ENCODE measurements around the gene TMEM97.
"Not testable (repeated sequence)": the region's sequence is repeated elsewhere in the genome, so short reads cannot be mapped to it uniquely, and the experiment has no call there.

TMEM97 gene

DNA sequence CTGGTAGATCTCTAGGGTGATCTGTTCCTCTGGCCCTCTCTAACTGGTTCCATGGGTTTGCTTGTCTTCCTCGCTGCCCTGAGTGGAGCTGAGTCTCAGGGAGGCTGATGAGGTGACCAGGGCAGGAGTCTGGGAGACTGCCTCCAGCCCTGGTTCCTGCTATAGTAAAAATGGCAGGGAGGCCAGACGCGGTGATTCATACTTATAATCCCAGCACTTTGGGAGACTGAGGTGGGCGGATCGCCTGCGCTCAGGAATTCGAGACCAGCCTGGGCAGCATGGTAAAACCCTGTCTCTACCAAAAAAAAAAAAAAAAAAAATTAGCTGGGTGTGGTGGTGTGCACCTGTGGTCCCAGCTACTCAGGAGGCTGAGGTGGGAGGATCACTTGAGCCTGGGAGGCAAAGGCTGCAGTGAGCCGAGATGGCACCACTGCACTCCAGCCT, 19.8 kb downstream of the TMEM97 start:
- not testable (repeated sequence) for DNase-seq

DNA sequence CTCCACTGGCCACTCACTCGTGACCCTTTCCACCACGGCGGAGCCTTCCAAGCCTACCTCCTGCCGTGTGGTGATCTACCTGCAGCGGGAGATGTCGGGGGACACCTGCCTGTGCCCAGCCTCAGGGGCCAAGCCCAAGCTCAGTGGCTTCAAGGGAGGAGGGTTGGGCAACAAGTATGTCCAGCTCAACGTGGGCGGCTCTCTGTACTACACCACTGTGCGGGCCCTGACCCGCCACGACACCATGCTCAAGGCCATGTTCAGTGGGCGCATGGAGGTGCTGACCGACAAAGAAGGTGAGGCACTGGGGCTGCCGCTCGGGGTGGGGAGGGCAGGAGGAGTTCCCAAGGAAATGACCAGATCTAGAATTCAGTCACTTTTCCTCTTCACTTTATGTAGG, 20.4 kb downstream of the TMEM97 start:
- DNase-seq = no peak

DNA sequence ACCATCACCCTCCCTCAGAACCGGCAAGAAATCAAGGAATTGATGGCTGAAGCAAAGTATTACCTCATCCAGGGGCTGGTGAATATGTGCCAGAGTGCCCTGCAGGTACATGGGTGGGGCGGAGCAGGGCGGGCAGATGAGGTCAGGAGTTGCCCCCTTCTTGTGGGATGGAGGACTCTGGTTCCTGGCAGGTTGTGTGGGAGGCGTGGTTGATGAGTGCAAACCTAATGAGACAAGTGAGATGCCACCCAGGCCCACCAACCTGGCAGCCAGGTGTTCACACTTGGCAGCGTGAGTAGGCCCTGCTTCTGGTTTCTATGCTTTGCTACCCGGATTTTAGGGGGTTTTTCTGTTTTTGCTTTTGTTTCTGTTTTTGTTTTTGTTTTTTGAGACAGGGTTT, 21.4 kb downstream of the TMEM97 start:
- no peak for DNase-seq

DNA sequence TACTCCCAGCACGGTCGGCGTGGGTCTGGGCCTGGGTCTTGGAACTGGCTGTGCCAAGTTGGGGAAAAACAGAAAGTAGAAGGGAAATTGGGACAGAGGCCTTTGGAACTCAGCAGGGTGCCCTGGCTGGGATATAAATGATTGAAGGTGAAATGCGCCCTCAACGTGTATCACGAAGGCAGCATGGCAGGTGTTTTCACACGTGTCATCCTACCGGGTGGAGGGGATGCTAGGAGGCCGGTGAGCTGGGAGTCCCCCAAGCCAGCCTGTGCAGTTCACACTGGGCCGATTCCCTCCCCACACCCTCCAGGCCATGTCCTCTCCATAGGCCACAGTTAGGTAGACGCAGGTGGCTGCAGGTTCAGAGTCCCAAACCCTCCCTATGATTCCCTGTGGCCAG, 22.5 kb downstream of the TMEM97 start:
- DNase-seq = no peak

DNA sequence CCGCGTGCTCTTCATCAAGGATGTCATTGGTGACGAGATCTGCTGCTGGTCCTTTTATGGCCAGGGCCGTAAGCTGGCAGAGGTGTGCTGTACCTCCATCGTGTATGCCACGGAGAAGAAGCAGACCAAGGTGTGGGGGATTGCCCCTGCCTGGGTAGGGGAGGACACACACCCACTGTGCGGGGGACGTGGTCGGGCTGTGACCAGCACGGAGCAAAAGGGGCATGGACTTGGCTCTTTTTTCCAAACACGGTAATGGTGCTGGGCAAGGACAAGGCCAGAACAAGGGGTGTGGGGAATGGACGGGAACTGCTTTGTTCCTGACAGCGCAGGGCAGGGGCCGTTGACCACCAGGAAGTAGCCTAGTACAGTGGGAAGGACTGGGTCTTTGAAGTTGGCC, 23.3 kb downstream of the TMEM97 start:
- no peak for DNase-seq

DNA sequence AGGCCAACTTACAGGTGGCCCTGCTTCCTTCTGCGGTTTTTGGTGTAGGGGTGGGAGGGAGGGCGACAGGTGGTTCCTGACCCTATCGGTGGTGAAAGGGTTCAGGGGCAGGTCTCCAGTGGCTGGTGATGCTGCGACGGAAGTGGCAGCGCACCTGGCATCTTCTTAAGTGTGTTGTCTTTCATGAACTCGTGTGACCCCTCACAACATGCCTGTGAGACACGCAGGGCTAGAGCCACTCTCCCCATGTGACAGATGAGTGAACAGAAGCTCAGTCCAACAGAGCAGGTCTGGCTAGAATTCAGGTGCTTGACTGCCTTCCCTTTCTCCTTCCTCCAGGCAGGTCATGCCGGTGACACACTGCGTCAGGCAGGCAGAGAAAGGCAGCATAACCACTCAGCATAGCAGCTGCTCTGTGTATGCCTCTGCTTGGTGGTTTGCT, 24.5 kb downstream of the TMEM97 start:
- no peak for DNase-seq

DNA sequence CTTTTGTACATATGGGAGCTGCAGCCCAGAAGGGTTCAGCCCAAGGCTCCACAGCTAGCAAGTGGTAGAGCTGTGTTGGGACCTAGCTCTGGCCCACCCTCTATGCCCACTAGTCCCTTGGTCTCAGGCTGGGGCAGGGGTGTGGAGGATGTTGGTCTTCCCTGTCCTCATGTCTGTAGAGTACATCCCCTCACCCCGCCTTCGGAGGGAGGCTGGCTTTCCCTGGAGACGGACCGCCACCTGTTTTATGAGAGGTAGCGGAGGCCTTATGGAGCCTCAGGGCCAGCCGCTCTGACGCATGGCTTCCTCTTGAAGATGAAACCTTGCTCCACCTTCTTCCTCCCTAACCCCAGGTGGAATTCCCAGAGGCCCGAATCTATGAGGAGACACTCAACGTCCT, 25.0 kb downstream of the TMEM97 start:
- no peak for DNase-seq

DNA sequence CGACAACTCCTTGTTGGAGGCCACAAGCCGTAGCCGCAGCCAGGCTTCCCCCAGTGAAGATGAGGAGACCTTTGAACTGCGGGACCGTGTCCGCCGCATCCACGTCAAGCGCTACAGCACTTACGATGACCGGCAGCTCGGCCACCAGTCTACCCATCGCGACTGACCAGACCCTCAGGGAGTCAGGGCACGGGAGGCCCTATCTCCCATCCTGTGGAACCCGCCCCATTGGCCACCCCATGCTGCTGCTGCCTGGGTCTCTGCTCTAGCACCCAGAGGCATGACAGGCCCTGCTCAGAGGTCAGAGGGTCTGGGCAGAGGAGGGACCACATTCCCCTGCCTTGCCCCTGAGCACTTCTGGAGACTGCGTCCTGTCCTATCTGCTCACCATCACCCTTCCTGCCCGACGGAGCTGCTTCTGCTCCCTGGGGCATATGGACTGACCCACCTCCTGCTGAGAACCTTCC, 25.5 kb downstream of the TMEM97 start:
- no peak for DNase-seq

DNA sequence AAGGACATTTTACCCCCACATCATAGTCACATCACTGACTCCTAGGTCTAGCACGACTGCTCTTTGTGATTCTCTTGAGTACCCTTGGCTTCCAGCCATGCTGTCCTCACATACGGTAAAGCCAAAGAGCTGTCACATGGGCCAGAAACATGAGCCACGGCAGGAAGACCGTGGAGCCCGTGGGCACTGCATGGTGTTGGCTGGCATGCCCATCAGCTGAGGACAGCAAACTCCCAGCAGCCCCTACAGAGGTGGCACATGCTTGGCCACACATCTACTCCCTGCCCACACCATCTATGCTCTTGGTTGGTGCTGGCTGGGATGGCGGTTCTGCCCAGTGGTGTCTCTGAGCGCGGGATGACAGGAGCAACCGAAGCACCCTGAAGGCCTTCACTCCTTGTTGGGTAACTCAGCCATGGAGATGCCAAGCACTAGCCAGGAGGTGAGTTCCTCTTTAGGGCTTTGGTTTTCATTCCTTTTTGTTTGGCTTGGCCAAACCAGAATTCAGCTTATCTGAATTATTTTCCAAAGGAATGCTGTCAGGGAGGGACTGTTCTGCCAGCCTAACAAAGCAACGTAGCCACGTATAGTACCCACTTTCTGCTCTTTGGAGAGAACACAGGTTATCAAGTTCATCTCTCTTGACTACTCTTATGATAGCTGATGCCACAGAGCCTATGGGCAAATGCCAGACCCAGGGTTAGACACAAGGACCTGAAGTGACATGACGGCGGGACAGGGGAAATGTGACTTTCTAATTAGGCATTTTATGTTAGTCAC, 26.6 kb downstream of the TMEM97 start:
- DNase-seq = no peak

DNA sequence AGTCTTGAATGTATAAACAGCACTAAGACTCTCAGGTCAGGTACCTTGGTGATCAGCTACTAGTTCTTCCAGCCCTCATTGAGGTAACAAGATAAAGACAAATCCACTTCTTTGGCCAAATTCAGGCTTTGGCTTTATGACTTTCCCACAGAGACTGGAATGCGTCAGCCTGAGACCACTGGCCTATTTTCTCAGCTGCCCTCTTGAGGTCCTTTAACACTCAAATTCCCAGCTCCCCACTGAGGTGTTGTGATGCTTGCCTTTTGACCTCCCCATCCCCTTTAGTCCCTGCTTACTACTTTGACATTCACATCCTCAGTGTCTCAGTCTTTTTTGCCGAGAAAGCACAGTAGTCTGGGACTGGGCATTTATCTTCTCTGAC, 27.2 kb downstream of the TMEM97 start:
- DNase-seq = no peak

DNA sequence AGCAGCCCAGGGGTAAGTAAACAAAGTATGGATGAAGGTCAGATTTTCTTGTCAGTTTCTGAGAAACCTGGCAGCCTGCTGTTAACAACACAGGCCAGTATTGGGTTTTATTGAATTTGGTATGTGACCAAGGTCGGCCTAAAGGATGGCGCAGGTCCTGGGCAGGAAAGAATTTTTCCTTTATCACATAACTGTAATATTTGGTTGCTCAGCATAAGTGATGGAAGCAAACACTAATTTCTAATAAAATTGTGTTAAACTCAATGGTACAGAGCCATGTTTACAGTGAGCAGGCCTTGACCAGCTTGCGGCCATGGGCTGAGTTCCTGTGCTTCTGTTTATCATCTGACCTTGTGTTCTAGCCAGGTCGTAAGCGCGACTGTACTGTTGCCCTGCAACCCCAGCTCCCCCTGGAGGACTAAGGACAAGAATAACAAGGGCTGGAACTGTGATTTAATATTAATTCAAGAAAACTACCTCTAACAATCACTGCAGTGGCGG, 27.8 kb downstream of the TMEM97 start:
- no peak for DNase-seq

DNA sequence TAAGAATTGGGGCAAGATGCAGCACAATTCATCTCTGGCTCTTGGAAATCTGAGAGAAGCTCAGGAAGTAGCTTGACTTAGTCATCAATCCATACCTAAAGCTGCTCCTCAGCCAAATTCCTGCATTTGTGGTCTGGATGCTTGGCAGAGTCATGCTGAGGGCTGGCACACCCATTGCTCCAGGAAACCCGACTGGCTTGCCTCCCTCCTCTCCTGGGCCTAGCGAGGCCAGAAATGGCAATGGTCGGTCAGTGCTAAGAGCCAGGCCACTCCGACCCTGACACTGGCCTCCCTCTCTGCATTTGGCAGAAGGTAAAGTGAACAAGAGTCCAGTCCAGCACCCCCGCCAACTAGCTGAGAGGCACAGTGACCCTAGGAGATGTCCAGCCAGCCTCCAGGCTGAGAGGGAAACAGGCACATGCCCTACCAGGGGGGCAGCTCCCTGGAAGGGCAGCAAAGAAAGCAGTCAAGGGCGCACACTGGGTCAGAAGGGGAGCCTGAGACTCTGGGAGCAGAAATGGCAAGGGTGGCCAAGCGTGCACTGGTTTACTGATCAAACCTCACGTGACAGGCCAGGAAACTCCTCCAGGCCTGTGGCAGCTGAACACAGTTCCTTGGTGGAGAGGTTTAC, 28.4 kb downstream of the TMEM97 start:
- no peak for DNase-seq

DNA sequence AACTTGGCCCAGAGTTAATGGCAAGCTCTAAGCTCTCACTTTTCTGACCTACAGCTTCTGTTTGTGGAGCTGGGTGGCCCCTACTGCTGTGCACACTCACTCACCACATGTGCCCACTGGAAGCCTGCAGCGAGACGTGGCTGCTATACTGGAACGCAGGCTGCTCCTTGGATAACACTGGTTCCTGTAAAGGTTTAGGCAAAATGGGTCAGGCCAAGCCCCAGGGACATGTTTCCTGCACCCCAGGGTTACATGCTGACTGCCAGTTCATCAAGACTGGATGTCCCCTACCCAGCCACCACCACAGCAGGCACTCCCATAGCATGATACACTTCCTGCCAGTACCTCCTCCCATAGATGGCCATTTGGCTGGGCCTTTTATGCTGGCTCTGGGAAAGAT, 30.0 kb downstream of the TMEM97 start:
- no peak for DNase-seq

DNA sequence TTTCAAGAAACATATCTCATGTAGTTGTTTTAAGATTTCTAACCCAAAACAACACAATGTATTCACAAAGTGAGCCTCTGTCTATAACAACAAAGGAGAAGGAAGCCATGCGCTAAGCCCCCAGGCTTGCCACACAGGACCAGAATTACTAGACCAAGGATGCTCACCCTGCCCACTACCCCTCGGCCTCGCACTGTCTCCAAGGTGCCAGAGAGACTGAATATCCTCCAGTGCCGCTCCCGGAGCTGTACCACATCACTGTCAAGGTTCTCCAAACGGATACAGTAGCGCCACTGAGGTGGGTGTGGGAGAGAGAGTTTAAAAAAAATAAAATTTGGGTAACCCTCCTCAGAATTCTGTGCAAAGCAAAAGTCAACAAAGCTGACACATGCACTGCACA, 31.3 kb downstream of the TMEM97 start:
- no peak for DNase-seq

DNA sequence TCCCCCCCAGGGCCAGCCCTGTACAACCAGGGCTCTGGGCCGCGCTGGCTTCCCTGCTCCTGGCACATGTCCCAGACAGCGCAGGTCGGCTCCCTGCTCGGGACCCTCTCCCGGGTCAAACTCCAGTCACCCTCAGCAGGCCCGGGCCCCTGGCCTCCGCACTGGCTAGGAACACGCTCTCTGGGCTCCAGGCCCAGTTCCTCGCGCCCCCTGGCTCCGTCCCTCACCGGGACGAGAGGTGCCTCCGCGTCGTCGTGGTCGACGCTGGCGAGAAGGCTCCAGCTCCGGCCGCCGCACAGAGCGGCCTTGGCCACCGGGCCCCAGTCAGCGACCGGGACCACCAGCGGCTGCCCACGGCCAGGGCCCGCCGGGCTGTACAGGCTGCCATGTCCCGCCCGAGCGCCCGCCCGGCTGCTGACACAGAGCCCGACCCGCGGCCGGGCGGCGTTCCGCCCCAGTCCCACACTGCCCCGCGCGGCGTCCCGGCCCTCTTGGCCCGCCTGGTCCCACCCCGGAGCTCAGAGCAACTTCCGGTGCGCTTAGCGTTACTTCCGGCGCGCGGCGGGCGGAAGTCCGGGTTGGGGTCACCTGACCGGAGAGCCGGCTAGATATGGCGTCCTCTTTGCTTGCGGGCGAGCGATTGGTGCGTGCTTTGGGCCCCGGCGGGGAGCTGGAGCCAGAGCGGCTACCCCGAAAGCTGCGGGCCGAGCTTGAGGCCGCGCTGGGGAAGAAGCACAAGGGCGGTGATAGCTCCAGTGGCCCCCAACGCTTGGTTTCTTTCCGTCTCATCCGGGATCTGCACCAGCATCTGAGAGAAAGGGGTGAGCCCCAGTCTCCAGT, 38.3 kb downstream of the TMEM97 start, which contains the start of gene POLDIP2:
Gene POLDIP2, minus strand, starts transcription at position 467 of the 840 bp plus-strand sequence. Its CDS starts 79 bp downstream, at position 388.
- DNase-seq = peak; percentile 85 to 92

DNA sequence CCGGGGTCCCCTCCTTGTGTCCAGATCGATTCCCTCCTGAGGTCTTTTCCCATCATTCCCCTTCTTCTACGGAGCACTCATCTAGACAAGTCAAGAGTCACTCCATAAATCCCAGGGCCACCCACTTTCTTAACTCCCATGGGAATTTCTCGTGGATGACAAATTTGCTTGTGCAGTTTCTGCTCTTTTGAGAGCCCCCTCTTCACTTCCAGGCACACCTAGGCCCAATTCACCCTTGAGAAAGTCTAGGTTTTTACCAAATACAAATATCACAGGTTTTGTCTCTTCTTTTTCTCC, 38.8 kb downstream of the TMEM97 start:
- DNase-seq = peak in 1 of 2 experiments; percentile 7

DNA sequence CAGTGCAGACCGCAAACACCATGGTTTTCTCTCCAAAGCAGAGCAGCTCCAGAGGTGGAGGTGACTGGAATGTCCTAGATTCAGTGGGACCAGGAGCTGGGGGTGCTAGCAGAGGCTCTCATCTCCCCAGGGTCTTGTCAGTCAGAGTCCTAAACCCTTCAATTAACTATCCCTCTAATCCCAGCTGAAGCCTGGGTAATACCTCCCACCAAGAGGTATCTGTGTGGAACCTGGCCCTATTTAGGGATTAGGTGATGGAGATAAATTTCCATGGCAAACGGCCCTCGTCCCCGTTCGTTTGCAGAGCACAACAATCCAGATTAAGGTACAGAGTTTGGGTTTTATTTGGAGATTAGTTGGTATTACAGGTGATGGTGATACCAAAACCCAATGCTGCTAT, 44.2 kb downstream of the TMEM97 start:
- DNase-seq = no peak

DNA sequence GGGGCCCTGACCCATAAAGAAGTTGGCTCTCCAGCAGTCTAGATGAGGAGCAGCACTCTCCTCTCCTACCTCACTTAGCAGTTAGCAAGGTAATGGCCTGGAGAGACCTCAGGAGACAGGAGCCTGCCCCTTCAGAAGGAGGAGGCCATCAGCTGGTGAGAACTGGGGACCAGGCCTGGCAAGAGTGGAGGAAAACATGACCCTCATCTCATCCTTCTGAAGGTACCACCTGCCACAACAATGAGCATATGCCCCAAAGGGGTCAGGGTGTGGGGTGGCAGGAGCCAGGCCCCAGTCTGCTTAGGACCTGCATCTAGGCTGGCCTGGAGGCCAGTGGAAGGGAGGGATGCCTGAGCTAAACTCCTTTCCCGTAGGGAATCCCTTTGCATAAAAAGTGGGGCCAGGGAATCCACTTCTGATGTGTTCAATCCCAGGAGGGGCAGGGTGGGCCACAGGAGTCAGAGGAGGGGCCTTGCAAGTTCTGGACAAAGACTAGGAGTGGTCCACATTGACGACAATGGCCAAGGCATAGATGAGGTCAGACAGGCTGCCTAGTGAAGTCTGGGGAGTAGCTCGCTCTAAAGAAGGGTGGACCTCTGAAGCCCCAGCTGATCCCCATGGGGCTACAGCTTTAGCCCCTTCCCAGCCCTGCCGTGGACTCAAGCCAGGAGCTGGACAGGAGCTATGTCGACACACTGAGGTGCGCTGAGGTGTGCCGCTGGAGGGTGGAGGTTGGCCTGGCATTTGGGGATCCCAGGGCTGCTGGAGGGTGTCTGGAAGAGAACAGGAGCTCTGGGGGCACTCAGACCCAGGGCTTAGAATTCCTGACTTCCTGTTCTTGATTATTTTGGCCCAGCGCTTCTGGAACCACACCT, 45.0 kb downstream of the TMEM97 start:
- DNase-seq = no peak

DNA sequence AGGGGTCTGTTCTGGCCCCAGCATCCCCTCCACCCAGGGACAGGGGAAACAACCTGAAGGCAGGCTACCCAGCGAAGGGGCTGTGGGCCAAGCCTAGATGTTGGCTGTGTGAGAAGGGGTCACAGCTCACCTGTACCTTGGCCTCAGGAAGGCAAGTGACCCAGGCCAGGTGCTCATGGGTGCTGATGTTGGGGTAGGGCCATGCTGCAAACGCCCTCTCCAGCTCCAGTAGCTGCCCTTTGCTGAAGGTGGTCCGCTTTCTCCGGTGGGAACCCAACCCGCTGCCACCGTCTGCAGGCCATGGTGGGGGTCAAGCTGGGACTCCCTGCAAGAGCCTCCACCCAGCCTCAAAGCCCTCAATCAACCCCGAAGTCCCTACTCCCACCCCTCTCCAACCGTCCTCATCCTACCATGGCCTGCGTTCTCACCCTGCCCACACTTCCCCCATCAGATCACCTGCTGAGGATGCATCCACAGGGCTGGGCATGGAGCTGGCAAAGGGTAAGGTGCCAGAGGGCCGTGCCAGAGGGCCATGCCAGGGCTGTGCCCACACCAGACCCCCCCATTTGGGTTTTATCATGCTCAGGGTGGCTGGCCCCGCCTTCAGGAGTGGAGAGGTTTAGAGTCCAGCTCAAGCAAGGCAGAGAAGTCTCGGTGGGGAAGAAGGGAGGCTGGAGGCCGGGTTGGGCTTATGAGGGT, 45.8 kb downstream of the TMEM97 start, which contains the start of gene SEBOX:
Gene SEBOX, minus strand, starts transcription at position 535 of the 699 bp plus-strand sequence. Its CDS starts 48 bp downstream, at position 487.
- no peak for DNase-seq

DNA sequence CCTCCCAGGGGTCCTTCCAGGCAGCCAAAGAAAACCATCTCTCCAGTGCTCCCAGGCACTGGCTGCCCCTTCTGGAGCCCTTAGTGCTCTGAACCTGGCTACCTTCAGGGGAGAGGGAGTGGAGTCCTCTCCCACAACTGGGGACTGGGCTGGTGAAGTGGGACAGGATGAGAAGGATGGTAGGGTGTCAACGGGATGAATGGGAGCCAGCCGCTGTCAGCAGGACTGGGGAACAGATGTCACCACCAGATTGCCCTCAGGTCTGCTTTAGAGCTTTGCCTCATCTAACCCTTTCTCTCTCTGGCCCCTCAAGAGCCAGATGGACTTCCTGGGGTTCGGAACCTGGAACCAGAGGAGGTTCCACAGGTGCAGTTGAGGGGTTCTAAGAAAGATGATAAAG, 46.5 kb downstream of the TMEM97 start:
- no peak for DNase-seq

DNA sequence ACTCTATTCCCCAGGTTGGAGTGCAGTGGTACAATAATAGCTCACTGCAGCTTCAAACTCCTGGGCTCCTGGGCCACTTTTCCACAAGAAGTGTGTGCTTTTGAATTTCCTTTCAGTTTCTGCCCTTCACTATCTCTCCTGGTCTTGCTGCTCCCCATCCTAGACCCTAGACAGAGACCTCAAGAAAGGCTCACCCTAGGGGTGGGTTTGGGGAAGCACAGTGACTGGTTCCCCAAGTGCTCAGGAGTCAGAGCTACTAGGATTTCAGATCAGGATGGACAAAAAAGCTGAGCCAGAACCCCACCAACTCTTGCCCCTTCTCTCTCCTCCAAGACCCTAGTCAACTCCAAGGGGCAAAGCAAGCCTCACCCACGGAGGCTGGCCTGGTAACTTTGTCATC, 47.6 kb downstream of the TMEM97 start:
- DNase-seq = no peak

Data from NCI-H1930 (cell line).